ENCODE results near the gene CACNG3. TPM values are rescaled to one million over a fixed set of nuclear protein-coding genes. Genes with fewer than 3 reads are reported as not detected.

The CACNG3 gene
- total RNA-seq, 1 donor from 2014 or later: not detected

DNA sequence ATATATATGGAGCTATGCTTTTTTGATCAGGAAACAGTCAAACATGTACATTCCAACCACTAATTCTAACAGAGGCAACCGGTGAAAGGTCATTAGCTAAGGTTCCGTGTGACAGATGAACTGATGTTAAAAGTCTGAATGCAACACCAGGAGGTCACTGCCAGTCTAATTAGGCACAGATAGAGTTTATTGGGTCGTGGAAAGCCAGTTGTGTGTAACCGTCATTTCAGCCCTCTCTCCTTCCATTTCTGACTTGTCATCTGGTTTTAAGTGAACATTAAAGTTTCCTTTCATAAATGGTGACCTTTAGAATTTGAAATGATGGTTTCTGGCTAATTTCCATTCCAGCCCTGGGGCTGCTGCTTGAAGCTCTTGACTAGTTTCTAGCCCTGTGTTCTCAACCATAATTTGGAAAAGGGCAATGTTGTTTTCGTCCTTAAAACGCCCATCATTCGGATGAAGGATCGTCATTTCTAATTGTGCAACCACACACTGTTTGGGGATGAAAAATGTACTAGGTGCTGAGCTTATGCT is 23.9 kb downstream of the CACNG3 start:
- H3K27me3 Mint-ChIP-seq (ENCODE audit: low read depth): peaks cover 32% of the 10 kb centered on the region
- no peak overlapping the region for H3K4me3 Mint-ChIP-seq
- peaks cover 3% of the 10 kb centered on the region for H3K9me3 Mint-ChIP-seq
- H3K4me1 Mint-ChIP-seq: no peaks in the 10 kb centered on the region
- no peak for DNase-seq (ENCODE audit: low read depth, low spot score)
- H3K27ac Mint-ChIP-seq (ENCODE audit: unreplicated experiment): no peak overlapping the region
- no peaks in the 10 kb centered on the region for H3K36me3 Mint-ChIP-seq (ENCODE audit: low read depth)
- TF ChIP-seq, protein P1, sequence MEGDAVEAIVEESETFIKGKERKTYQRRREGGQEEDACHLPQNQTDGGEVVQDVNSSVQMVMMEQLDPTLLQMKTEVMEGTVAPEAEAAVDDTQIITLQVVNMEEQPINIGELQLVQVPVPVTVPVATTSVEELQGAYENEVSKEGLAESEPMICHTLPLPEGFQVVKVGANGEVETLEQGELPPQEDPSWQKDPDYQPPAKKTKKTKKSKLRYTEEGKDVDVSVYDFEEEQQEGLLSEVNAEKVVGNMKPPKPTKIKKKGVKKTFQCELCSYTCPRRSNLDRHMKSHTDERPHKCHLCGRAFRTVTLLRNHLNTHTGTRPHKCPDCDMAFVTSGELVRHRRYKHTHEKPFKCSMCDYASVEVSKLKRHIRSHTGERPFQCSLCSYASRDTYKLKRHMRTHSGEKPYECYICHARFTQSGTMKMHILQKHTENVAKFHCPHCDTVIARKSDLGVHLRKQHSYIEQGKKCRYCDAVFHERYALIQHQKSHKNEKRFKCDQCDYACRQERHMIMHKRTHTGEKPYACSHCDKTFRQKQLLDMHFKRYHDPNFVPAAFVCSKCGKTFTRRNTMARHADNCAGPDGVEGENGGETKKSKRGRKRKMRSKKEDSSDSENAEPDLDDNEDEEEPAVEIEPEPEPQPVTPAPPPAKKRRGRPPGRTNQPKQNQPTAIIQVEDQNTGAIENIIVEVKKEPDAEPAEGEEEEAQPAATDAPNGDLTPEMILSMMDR (conservative IDR thresholded peaks at IDR 0.05): no peak

DNA sequence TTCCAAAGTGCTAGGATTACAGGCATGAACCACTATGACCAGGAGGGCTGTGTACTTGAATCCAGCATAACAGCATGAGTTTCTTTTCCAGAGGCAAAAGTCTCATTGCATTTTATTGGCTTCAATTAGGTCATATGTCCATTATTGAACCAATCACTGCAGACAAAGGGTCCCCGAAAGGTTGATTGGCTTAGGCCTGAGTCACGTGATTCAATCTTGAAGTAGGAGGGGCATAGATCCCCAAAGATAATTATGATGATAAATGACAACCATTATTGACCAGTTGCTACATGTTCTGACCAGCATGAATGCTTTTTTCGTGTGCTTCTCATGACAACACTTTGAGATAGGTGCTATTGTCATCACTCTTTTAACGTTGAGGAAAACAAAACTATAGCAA is 25.3 kb downstream of the CACNG3 start:
- no peaks in the 10 kb centered on the region for H3K36me3 Mint-ChIP-seq (ENCODE audit: low read depth)
- no peak overlapping the region for H3K4me3 Mint-ChIP-seq
- TF ChIP-seq, protein P1 (conservative IDR thresholded peaks at IDR 0.05): no peak
- no peak for DNase-seq (ENCODE audit: low read depth, low spot score)
- H3K4me1 Mint-ChIP-seq: no peaks in the 10 kb centered on the region
- H3K27me3 Mint-ChIP-seq (ENCODE audit: low read depth): peaks cover 27% of the 10 kb centered on the region
- H3K27ac Mint-ChIP-seq (ENCODE audit: unreplicated experiment): no peak overlapping the region
- H3K9me3 Mint-ChIP-seq: no peaks in the 10 kb centered on the region

DNA sequence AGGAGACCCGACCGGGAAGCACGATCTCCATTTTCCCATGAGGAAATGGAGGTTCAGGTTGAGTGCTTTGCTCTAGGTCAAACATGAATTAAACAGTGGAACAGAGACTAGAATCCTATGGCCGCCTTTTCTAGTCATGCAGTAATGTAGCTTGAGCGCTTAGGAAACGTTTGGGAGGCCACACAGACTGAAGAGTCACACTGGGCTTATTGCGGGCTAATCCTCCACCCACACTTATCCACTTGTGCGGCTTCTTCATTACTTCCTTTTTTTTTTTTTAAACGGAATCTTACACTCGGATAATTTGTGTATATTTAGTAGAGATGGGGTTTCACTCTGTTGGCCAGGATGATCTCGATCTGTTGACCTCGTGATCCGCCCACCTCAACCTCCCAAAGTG is 26.0 kb downstream of the CACNG3 start:
- Mint-ChIP-seq H3K27me3 (ENCODE audit: low read depth) (peaks cover 21% of the 10 kb centered on the region), H3K4me1 (no peaks in the 10 kb centered on the region), H3K4me3 (no peak overlapping the region), H3K27ac (ENCODE audit: unreplicated experiment) (no peak overlapping the region), H3K36me3 (ENCODE audit: low read depth) (no peaks in the 10 kb centered on the region), H3K9me3 (no peaks in the 10 kb centered on the region)
- no peak for DNase-seq (ENCODE audit: low read depth, low spot score)
- TF ChIP-seq, protein P1 (conservative IDR thresholded peaks at IDR 0.05): no peak

DNA sequence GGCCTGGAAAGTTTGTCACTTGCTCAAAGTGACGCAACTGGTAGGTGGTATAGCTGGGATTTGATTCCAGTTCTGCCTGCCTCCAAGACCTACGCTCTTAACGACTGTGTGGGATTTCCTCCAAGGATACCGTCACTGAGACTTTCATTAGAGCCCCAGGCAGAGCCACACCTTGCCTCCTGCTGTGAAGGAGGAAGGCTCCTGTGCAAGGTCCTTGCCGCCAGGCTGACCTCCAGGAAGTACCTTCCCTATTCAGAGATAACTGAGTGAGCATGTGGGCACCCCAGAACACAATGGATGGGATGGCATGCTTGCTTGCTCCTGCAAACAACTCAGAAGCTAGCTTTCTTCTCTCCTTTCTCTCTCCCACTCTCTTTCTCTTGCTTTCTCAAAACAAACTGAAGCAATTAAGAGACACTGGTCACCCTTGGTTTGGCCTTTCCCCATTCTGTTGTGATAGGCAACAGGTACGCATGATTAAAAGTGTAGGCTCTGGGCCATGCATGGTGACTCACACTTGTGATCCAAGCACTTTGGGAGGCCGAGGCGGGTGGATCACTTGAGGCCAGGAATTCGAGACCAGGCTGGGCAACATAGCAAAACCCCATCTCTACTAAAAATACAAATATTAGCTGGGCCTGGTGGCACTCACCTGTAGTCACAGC is 30.7 kb downstream of the CACNG3 start:
- Mint-ChIP-seq H3K4me3 (no peak overlapping the region), H3K4me1 (no peaks in the 10 kb centered on the region), H3K36me3 (ENCODE audit: low read depth) (no peaks in the 10 kb centered on the region), H3K9me3 (peaks cover 2% of the 10 kb centered on the region), H3K27me3 (ENCODE audit: low read depth) (peaks cover 19% of the 10 kb centered on the region), H3K27ac (ENCODE audit: unreplicated experiment) (no peak overlapping the region)
- TF ChIP-seq, protein P1 (conservative IDR thresholded peaks at IDR 0.05): no peak
- DNase-seq (ENCODE audit: low read depth, low spot score): no peak

DNA sequence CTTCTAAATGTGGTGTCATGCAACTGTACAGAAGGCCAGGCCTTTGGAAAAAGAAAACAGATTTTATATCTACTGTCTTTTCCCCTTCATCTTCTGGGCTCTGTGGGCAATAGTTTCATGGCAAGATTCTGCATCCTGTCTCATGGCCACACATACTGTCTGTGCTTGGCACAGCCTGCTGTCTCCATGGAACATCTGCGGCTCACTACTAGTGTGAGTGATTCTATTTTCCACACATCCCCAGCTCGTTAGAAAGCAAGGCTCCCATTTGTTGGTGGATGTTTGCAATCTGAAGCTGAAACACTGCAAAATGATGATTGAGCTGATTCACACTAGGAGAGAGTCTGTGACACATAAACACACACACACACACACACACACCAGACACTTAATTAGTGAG is 32.4 kb downstream of the CACNG3 start:
- Mint-ChIP-seq H3K9me3 (peaks cover 2% of the 10 kb centered on the region), H3K27ac (ENCODE audit: unreplicated experiment) (no peak overlapping the region), H3K4me3 (no peak overlapping the region), H3K4me1 (no peaks in the 10 kb centered on the region), H3K36me3 (ENCODE audit: low read depth) (no peaks in the 10 kb centered on the region), H3K27me3 (ENCODE audit: low read depth) (peaks cover 32% of the 10 kb centered on the region)
- TF ChIP-seq, protein P1 (conservative IDR thresholded peaks at IDR 0.05): no peak
- DNase-seq (ENCODE audit: low read depth, low spot score): no peak

Data from neural crest cell (in vitro differentiated cells).